ENCODE results near the gene IFFO2. TPM values are rescaled to one million over a fixed set of nuclear protein-coding genes. Genes with fewer than 3 reads are reported as not detected.

Gene IFFO2
- total RNA-seq, 1 donor from 2014 or later = 6.8 TPM

DNA sequence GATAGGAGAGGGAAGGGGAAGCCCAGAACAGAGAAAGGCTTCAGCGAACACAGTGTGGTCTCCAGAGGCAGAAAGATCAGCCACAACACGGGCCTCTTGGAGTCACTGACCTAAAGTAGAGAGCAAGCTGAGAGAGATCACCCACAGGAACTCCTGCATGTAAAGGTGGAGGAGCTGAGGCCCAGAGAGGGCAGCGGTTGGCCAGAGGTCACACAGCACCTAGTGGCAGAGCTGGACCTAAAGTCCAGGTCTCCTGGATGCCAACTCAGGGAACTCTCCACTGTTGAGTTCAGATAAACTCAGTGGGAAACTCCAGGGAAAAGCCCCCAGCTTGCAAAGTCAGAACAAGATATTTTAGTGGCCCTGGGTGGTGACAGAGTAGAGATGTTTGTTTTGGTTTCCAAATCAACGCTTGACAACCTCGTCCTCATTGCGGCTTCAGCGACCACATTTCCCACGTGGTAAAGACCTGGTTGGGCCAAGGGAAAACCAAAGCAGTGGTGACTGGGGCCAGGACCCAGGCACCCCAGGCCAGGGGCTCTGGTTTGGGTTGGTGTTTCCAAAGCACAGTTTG is 4.6 kb downstream of the IFFO2 start:
- Mint-ChIP-seq H3K9me3 (ENCODE audit: unreplicated experiment) (no peaks in the 10 kb centered on the region), H3K4me3 (ENCODE audit: unreplicated experiment) (no peak overlapping the region), H3K27me3 (ENCODE audit: unreplicated experiment) (no peaks in the 10 kb centered on the region), H3K4me1 (ENCODE audit: unreplicated experiment) (peaks cover 70% of the 10 kb centered on the region), H3K27ac (ENCODE audit: unreplicated experiment) (peak overlapping the region; percentile 97), H3K36me3 (ENCODE audit: unreplicated experiment) (no peaks in the 10 kb centered on the region)
- TF ChIP-seq, protein P1, sequence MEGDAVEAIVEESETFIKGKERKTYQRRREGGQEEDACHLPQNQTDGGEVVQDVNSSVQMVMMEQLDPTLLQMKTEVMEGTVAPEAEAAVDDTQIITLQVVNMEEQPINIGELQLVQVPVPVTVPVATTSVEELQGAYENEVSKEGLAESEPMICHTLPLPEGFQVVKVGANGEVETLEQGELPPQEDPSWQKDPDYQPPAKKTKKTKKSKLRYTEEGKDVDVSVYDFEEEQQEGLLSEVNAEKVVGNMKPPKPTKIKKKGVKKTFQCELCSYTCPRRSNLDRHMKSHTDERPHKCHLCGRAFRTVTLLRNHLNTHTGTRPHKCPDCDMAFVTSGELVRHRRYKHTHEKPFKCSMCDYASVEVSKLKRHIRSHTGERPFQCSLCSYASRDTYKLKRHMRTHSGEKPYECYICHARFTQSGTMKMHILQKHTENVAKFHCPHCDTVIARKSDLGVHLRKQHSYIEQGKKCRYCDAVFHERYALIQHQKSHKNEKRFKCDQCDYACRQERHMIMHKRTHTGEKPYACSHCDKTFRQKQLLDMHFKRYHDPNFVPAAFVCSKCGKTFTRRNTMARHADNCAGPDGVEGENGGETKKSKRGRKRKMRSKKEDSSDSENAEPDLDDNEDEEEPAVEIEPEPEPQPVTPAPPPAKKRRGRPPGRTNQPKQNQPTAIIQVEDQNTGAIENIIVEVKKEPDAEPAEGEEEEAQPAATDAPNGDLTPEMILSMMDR (IDR thresholded peaks at IDR 0.05) = no peak
- no peak for DNase-seq (ENCODE audit: extremely low spot score, unreplicated experiment)

GRCh38 chr1:18951416-18951815 is 5.1 kb downstream of the IFFO2 start:
- Mint-ChIP-seq H3K4me3 (ENCODE audit: unreplicated experiment) (no peak overlapping the region), H3K4me1 (ENCODE audit: unreplicated experiment) (peaks cover 73% of the 10 kb centered on the region), H3K27me3 (ENCODE audit: unreplicated experiment) (no peaks in the 10 kb centered on the region), H3K27ac (ENCODE audit: unreplicated experiment) (peak overlapping the region; percentile 97), H3K36me3 (ENCODE audit: unreplicated experiment) (no peaks in the 10 kb centered on the region), H3K9me3 (ENCODE audit: unreplicated experiment) (no peaks in the 10 kb centered on the region)
- DNase-seq (ENCODE audit: extremely low spot score, unreplicated experiment) = no peak
- TF ChIP-seq, protein P1 (IDR thresholded peaks at IDR 0.05) = no peak

- H3K27ac Mint-ChIP-seq (ENCODE audit: unreplicated experiment) = peak overlapping the region; percentile 97
- peak overlapping the region; percentile 67 for H3K4me3 Mint-ChIP-seq (ENCODE audit: unreplicated experiment)
- H3K36me3 Mint-ChIP-seq (ENCODE audit: unreplicated experiment) = no peaks in the 10 kb centered on the region
- H3K27me3 Mint-ChIP-seq (ENCODE audit: unreplicated experiment) = no peaks in the 10 kb centered on the region
- TF ChIP-seq, protein P1 (IDR thresholded peaks at IDR 0.05) = no peak
- H3K4me1 Mint-ChIP-seq (ENCODE audit: unreplicated experiment) = peaks cover 79% of the 10 kb centered on the region
- H3K9me3 Mint-ChIP-seq (ENCODE audit: unreplicated experiment) = no peaks in the 10 kb centered on the region
- DNase-seq (ENCODE audit: extremely low spot score, unreplicated experiment) = no peak
These were observed 6.0 kb downstream of the IFFO2 start for GRCh38 chr1:18950401-18951026.

- TF ChIP-seq, protein P1 (IDR thresholded peaks at IDR 0.05) = peak; percentile 41
- Mint-ChIP-seq H3K4me3 (ENCODE audit: unreplicated experiment) (peak overlapping the region; percentile 67), H3K9me3 (ENCODE audit: unreplicated experiment) (no peaks in the 10 kb centered on the region), H3K27ac (ENCODE audit: unreplicated experiment) (peak overlapping the region; percentile 97), H3K27me3 (ENCODE audit: unreplicated experiment) (no peaks in the 10 kb centered on the region), H3K4me1 (ENCODE audit: unreplicated experiment) (peaks cover 80% of the 10 kb centered on the region), H3K36me3 (ENCODE audit: unreplicated experiment) (no peaks in the 10 kb centered on the region)
- no peak for DNase-seq (ENCODE audit: extremely low spot score, unreplicated experiment)
These were observed 6.6 kb downstream of the IFFO2 start for GRCh38 chr1:18949686-18950400.
